BLaER1 treated with 17β-estradiol and CSF1 and Interleukin-3, amounts not matched to agents 10 nM and 100 nM (cell line): Measurements from ENCODE around the gene USP6.
"Not testable (repeated sequence)": the region's sequence is repeated elsewhere in the genome, so short reads cannot be mapped to it uniquely, and the experiment has no call there.

Experiments used
- H3K27ac ChIP-seq, 11 experiments: shearing (Covaris generic); formaldehyde crosslinking; 2 replicates each; pipeline ENCODE4 v1.8.1; 2022
- H3K27me3 ChIP-seq, 11 experiments: shearing (Covaris generic); formaldehyde crosslinking; 2 replicates each; pipeline ENCODE4 v1.8.1; 2022
- H3K36me3 ChIP-seq, 11 experiments: shearing (Covaris generic); formaldehyde crosslinking; 2 replicates each; pipeline ENCODE4 v1.8.1; 2022
- H3K4me1 ChIP-seq, 10 experiments: shearing (Covaris generic); formaldehyde crosslinking; 2 replicates each; pipeline ENCODE4 v1.8.1; 2022
- H3K4me2 ChIP-seq, 11 experiments: shearing (Covaris generic); formaldehyde crosslinking; 2 replicates each; pipeline ENCODE4 v1.8.1; 2022
- H3K4me3 ChIP-seq, 10 experiments: shearing (Covaris generic); formaldehyde crosslinking; 2 replicates each; pipeline ENCODE4 v1.8.1; 2022
- H3K9ac ChIP-seq, 11 experiments: shearing (Covaris generic); formaldehyde crosslinking; 2 replicates each; pipeline ENCODE4 v1.8.1; 2022
- H3K9me3 ChIP-seq, 11 experiments: shearing (Covaris generic); formaldehyde crosslinking; replicated peaks in 1 of 11; 2 replicates each; pipeline ENCODE4 v1.8.1; 2022
- H4K20me1 ChIP-seq, 11 experiments: shearing (Covaris generic); formaldehyde crosslinking; 2 replicates each; pipeline ENCODE4 v1.8.1; 2022
- Cebpa-rat ChIP-seq, 11 experiments: shearing (Covaris generic); IDR thresholded peaks; 2 replicates each; pipeline ENCODE4 v1.8.1; 2022

USP6 gene

GRCh38 chr17:5201011-5201410, 85.2 kb downstream of the USP6 start:
- Histone ChIP-seq H3K27ac (no peak overlapping the region), H3K4me2 (no peak overlapping the region), H3K36me3 (no peaks in the 10 kb centered on the region), H4K20me1 (no peaks in the 10 kb centered on the region), H3K9me3 (peaks cover 0 to 18% (median 6%) of the 10 kb centered on the region in 11 experiments; a peak in 11 of 22 replicates), H3K4me1 (peaks cover 9 to 10% (median 10%) of the 10 kb centered on the region in 10 experiments; a peak in 19 of 20 replicates), H3K9ac (no peak overlapping the region), H3K27me3 (no peaks in the 10 kb centered on the region), H3K4me3 (no peak overlapping the region)
- TF ChIP-seq Cebpa-rat (IDR thresholded peaks at IDR 0.05), result no peak

DNA sequence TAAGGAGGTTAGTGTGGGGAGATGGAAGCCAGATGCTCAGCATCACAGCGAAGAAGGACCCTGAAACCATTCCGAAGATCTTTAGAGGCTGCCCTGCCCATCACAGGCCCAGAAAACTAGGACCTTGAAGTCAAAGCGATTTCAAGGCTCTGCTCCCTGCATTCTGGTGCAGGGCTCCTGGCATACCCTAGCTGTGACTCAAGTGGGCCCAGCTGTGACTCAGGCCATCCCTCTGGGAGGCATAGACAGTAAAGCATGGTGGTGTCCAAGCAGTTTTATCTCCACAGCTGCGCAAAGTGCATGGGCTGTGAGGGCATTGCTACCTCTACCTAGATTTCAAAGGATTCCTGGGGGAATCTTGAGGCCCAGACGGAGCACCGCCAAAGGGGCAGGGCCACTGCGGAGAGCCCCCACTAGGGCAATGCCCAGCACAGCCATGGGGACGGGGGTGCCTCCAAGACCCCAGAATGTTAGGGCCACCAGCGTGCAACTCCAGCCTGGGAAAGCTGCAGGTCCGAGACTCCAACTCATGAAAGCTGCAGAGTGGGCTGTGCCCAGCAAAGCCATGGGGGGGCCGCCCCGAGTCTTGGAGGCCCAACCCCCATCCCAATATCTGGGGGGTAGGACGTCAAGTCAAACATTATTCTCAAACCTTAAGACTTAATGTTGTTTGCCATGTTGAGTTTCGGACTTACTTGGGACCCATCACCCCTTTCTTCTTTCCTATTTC, 87.5 kb downstream of the USP6 start:
- Histone ChIP-seq H3K27me3 (no peaks in the 10 kb centered on the region), H3K4me2 (no peak overlapping the region), H3K4me3 (no peak overlapping the region), H3K9ac (no peak overlapping the region), H3K9me3 (peaks cover 0 to 18% (median 6%) of the 10 kb centered on the region in 11 experiments; a peak in 11 of 22 replicates), H3K27ac (no peak overlapping the region), H3K36me3 (no peaks in the 10 kb centered on the region), H4K20me1 (no peaks in the 10 kb centered on the region), H3K4me1 (peaks cover 6 to 7% (median 7%) of the 10 kb centered on the region in 10 experiments; a peak in 19 of 20 replicates)
- TF ChIP-seq Cebpa-rat (IDR thresholded peaks at IDR 0.05), result no peak

DNA sequence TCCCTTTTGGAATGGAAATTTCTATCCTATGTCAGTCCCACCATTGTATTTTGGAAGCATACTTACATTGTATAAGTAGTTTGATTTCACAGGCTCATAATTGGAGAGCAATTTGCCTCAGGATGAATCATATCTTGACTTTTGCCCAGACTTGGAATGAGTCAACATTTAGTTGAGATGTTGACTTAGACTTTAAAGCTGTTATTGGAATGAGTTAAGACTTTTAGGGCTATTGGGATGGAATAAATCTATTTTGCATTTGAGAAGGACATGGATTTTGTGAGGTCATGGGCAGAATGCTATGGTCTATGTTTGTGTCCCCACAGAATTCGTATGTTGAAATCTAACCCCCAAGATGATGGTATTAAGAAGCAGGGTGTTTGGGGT, 88.1 kb downstream of the USP6 start:
- Histone ChIP-seq H3K36me3 (no peaks in the 10 kb centered on the region), H3K4me3 (no peak overlapping the region), H3K4me2 (no peak overlapping the region), H3K27me3 (no peaks in the 10 kb centered on the region), H4K20me1 (no peaks in the 10 kb centered on the region), H3K4me1 (peaks cover under 1 to 3% (median under 1%) of the 10 kb centered on the region in 10 experiments; a peak in 16 of 20 replicates), H3K9ac (no peak overlapping the region), H3K9me3 (peaks cover 0 to 18% (median 6%) of the 10 kb centered on the region in 11 experiments; a peak in 11 of 22 replicates), H3K27ac (no peak overlapping the region)
- TF ChIP-seq Cebpa-rat (IDR thresholded peaks at IDR 0.05), result no peak

GRCh38 chr17:5209396-5209795, 93.6 kb downstream of the USP6 start:
- TF ChIP-seq Cebpa-rat (IDR thresholded peaks at IDR 0.05), result no peak

DNA sequence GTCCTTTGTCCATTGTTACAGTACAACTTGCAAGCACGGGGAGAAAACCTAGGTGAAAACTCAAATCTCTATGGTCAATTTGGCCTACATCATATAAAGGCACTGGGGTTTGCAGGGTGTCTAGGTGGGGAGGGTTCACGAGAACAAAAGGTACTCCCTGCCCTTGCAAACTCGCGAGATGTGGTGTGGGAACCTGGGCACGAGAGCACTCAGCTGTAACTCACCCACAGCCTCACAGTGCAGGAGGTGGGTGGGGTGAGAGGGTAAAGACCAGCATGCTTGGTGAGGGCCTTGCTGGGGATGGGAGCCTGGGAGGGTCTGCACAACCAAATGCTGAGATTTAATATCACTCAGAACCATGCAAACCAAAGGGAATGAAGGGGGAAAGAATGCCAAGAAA, 94.3 kb downstream of the USP6 start:
- Histone ChIP-seq H3K9ac (peak overlapping the region in 10 of 11 experiments; percentile 40 to 74 (median 62); a peak in 18 of 22 replicates), H3K4me2 (peak overlapping the region; percentile 72 to 96 (median 87)), H3K27me3 (no peaks in the 10 kb centered on the region)

More at GRCh38 chr17:5209396-5209795, 93.6 kb downstream of the USP6 start:
- H3K4me2 ChIP-seq, result peak overlapping the region; percentile 72 to 96 (median 87)
- H3K4me1 ChIP-seq, result peaks cover 46 to 54% (median 49%) of the 10 kb centered on the region in 10 experiments
- no peak overlapping the region for H3K9ac ChIP-seq
- peaks cover 0 to 14% (median 6%) of the 10 kb centered on the region in 11 experiments; a peak in 11 of 22 replicates for H3K9me3 ChIP-seq
- H3K4me3 ChIP-seq, result no peak overlapping the region
- peak overlapping the region in 9 of 11 experiments; percentile 32 to 81 (median 76); a peak in 15 of 22 replicates for H3K27ac ChIP-seq
- no peaks in the 10 kb centered on the region for H4K20me1 ChIP-seq
- peaks cover 0 to 15% (median 0%) of the 10 kb centered on the region in 11 experiments; a peak in 4 of 22 replicates for H3K36me3 ChIP-seq
- no peaks in the 10 kb centered on the region for H3K27me3 ChIP-seq

DNA sequence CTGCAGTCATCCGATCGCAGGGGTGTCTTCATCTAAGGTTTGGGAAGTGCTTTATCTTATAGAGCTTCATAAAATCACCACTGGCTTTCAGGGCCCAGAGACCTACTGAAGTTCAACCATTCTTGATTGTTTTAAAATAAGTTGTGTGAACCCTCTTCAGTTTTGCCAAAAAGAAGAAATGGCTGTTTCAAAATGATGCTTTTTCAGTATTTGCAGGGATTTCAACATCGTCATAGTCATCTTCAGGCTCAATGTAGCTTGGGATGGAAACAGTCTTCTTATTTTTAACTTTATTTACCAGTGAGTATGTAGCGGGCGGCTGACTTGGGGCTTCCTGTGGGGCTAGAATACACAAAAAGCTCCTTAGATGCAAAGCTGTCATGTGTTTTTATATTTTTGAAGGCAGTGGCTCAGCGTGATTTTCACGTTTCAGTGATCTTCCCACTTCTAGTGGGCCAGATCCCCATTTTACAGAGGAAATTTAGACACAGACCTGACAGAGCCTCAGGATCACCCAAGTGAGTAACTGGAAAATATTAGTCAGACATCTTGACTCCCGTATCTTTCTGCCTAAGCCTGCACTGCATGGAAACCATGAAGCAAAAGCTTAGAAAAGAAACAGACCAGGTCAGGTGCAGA, 94.9 kb downstream of the USP6 start:
- Histone ChIP-seq H3K9me3 (peaks cover 0 to 6% (median 0%) of the 10 kb centered on the region in 11 experiments; a peak in 6 of 22 replicates), H4K20me1 (no peaks in the 10 kb centered on the region), H3K36me3 (peaks cover 0 to 25% (median 8%) of the 10 kb centered on the region in 11 experiments; a peak in 8 of 22 replicates), H3K27ac (peak overlapping the region; percentile 64 to 84 (median 76)), H3K9ac (peak overlapping the region; percentile 40 to 74 (median 62)), H3K27me3 (no peaks in the 10 kb centered on the region), H3K4me1 (peaks cover 46 to 54% (median 49%) of the 10 kb centered on the region in 10 experiments), H3K4me2 (peak overlapping the region; percentile 72 to 96 (median 87)), H3K4me3 (peak overlapping the region in 9 of 10 experiments; percentile 4 to 40 (median 21); a peak in 10 of 20 replicates)
- 0 out of 22 replicates have a peak, but pooled peaks of 1 of the 11 experiments have one; percentile 46 for TF ChIP-seq Cebpa-rat (IDR thresholded peaks at IDR 0.05)

More for the DNA sequence above, 94.3 kb downstream of the USP6 start:
- Histone ChIP-seq H3K36me3 (peaks cover 0 to 21% (median 2%) of the 10 kb centered on the region in 11 experiments; a peak in 7 of 22 replicates), H3K4me3 (peak overlapping the region in 2 of 10 experiments; percentile 5 to 9; a peak in 1 of 20 replicates), H3K27ac (peak overlapping the region; percentile 64 to 84 (median 76); a peak in 21 of 22 replicates), H3K9me3 (peaks cover 0 to 7% (median 6%) of the 10 kb centered on the region in 11 experiments; a peak in 9 of 22 replicates), H3K4me1 (peaks cover 46 to 54% (median 49%) of the 10 kb centered on the region in 10 experiments), H4K20me1 (no peaks in the 10 kb centered on the region)
- no peak for TF ChIP-seq Cebpa-rat (IDR thresholded peaks at IDR 0.05)

DNA sequence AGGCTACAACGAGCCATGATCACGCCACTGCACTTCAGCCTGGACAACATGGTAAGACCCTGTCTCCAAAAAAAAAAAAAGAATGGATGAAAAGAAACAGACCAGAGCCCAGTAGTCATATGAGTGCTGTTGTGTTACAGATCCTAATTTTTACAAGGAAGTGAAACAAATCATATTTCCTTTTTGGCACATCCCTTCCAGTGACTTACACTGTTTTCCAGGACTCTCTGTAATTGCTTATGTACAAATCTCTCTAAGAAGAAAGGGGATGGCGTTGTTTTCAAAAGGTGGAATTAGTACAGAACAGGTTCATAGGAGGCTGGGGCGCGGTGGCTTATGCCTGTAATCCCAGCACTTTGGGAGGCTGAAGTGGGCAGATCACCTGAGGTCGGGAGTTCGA, 95.6 kb downstream of the USP6 start:
- H3K9me3 ChIP-seq, result no peaks in the 10 kb centered on the region; a peak in 1 of 22 replicates
- H3K9ac ChIP-seq, result peak overlapping the region; percentile 40 to 74 (median 62); a peak in 21 of 22 replicates
- H3K4me2 ChIP-seq, result peak overlapping the region; percentile 72 to 96 (median 87)
- peaks cover 46 to 54% (median 49%) of the 10 kb centered on the region in 10 experiments for H3K4me1 ChIP-seq
- peak overlapping the region; percentile 64 to 84 (median 76) for H3K27ac ChIP-seq
- peak overlapping the region in 7 of 10 experiments; percentile 9 to 40 (median 31); a peak in 9 of 20 replicates for H3K4me3 ChIP-seq
- no peak for TF ChIP-seq Cebpa-rat (IDR thresholded peaks at IDR 0.05)
- H3K36me3 ChIP-seq, result peaks cover 0 to 32% (median 10%) of the 10 kb centered on the region in 11 experiments; a peak in 8 of 22 replicates
- no peaks in the 10 kb centered on the region for H4K20me1 ChIP-seq
- H3K27me3 ChIP-seq, result no peaks in the 10 kb centered on the region

DNA sequence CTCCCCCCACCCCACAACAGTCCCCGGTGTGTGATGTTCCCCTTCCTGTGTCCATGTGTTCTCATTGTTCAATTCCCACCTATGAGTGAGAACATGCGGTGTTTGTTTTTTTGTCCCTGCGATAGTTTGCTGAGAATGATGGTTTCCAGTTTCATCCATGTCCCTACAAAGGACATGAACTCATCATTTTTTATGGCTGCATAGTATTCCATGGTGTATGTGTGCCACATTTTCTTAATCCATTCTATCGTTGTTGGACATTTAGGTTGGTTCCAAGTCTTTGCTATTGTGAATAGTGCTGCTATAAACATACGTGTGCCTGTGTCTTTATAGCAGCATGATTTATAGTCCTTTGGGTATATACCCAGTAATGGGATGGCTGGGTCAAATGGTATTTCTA, 101.7 kb downstream of the USP6 start:
- H4K20me1 ChIP-seq, H3K9me3 ChIP-seq, H3K4me3 ChIP-seq, H3K9ac ChIP-seq, H3K27ac ChIP-seq, H3K4me2 ChIP-seq, H3K27me3 ChIP-seq: not testable (repeated sequence)
- Histone ChIP-seq H3K36me3 (peaks cover 0 to 66% (median 12%) of the 10 kb centered on the region in 11 experiments; a peak in 11 of 22 replicates), H3K4me1 (peaks cover 11 to 23% (median 15%) of the 10 kb centered on the region in 10 experiments)
